CD4-positive, CD25-positive, alpha-beta regulatory T cell (primary cell): ENCODE results near the gene SORCS2. TPM values are rescaled to one million over a fixed set of nuclear protein-coding genes. Genes with fewer than 3 reads are reported as not detected.
A peak's percentile ranks its signal among the peaks of the same experiment; 100 is the strongest.

Experiments
- ATAC-seq, 2 donors: fragments of 150-1000 bp; cut with Tn5 transposase; one replicate each; pipeline ENCODE4 v1.10.0; 2021; ENCODE audit warnings: low read depth in 2 of 2, moderate number of reproducible peaks in 2 of 2, moderate library complexity in 1 of 2
- DNase-seq, 3 donors: peaks; one replicate each; pipeline versions ENCODE4 v3.0.0 to v3.0.0-alpha.2; 2012 to 2022; ENCODE audit warnings: mixed read lengths in 1 of 3
- H3K27ac ChIP-seq: one replicate; pipeline ENCODE4 v1.7.0; 2013; ENCODE audit warnings: mild to moderate bottlenecking, low read length; ENCODE audit not compliant: insufficient read depth, poor library complexity, severe bottlenecking
- H3K27me3 ChIP-seq: one replicate; pipeline ENCODE4 v1.7.0; 2013; ENCODE audit warnings: low read length; ENCODE audit not compliant: control insufficient read depth, insufficient read depth
- H3K36me3 ChIP-seq: one replicate; pipeline ENCODE4 v1.7.0; 2013; ENCODE audit warnings: mild to moderate bottlenecking, low read length, moderate library complexity; ENCODE audit not compliant: control insufficient read depth, insufficient read depth
- H3K4me1 ChIP-seq: 2 replicates; pipeline ENCODE4 v1.7.0; 2013; ENCODE audit warnings: mild to moderate bottlenecking, low read length; ENCODE audit not compliant: insufficient read depth, control insufficient read depth, poor library complexity, severe bottlenecking
- H3K4me3 ChIP-seq: one replicate; pipeline ENCODE4 v1.7.0; 2013; ENCODE audit warnings: low read depth, mild to moderate bottlenecking, low read length, moderate library complexity
- H3K9me3 ChIP-seq, 2 experiments: 1 replicate in 1 of 2; 2 replicates in 1 of 2; pipeline ENCODE4 v1.7.0; 2013; ENCODE audit warnings: low read length in 2 of 2, mild to moderate bottlenecking in 1 of 2, moderate library complexity in 1 of 2; ENCODE audit not compliant: control insufficient read depth in 2 of 2
- H3K27ac Mint-ChIP-seq, 3 donors: one replicate each; pipeline ENCODE4 v1.8.0; 2020 to 2022; ENCODE audit warnings: mild to moderate bottlenecking in 3 of 3, mixed read lengths in 3 of 3, moderate library complexity in 2 of 3
- H3K27me3 Mint-ChIP-seq: one replicate; pipeline ENCODE4 v1.8.0; 2022; ENCODE audit warnings: mild to moderate bottlenecking, mixed read lengths
- H3K36me3 Mint-ChIP-seq: one replicate; pipeline ENCODE4 v1.8.0; 2020; ENCODE audit warnings: mixed read lengths
- H3K4me1 Mint-ChIP-seq, 4 donors: one replicate each; pipeline ENCODE4 v1.8.0; 2020 to 2022; ENCODE audit warnings: mixed read lengths in 4 of 4, mild to moderate bottlenecking in 1 of 4
- H3K4me3 Mint-ChIP-seq, 4 donors: one replicate each; pipeline ENCODE4 v1.8.0; 2020 to 2022; ENCODE audit warnings: mild to moderate bottlenecking in 4 of 4, mixed read lengths in 4 of 4, moderate library complexity in 3 of 4
- H3K9me3 Mint-ChIP-seq, 7 donors: one replicate each; pipeline ENCODE4 v1.8.0; 2020 to 2022; ENCODE audit warnings: mixed read lengths in 7 of 7, mild to moderate bottlenecking in 3 of 7, moderate library complexity in 2 of 7
- polyA plus RNA-seq, 4 donors: library from polyadenylated mRNA; unstranded; fragments of 300-500 nt; fragmentation: Illumina TruSeq; gene quantifications; one replicate each; pipeline ENCODE4 v1.2.3, GENCODE V29; 2021
- total RNA-seq: library from RNA; stranded (reverse); gene quantifications from one replicate; pipeline ENCODE4 v1.2.3, GENCODE V29; 2022

SORCS2 gene
- total and polyA plus RNA-seq, 5 donors from 2014 or later = not detected

GRCh38 chr4:7771541-7772507 lies 579.5 kb downstream of the SORCS2 start:
- ATAC-seq = no peak

GRCh38 chr4:7772711-7773385 lies 580.5 kb downstream of the SORCS2 start:
- no peak overlapping the region for H3K27ac ChIP-seq
- peaks cover 8 to 30% (median 19%) of the 10 kb centered on the region in 4 donors for H3K4me1 Mint-ChIP-seq
- H3K4me3 Mint-ChIP-seq = no peak overlapping the region

More at GRCh38 chr4:7771541-7772507, 579.5 kb downstream of the SORCS2 start:
- H3K27me3 Mint-ChIP-seq = no peaks in the 10 kb centered on the region
- H3K4me3 ChIP-seq = no peak overlapping the region
- H3K27ac Mint-ChIP-seq = peak overlapping the region in 2 of 3 donors; percentile 36 to 84
- H3K36me3 Mint-ChIP-seq = peaks cover 18% of the 10 kb centered on the region
- H3K36me3 ChIP-seq = peaks cover 9% of the 10 kb centered on the region
- H3K4me1 Mint-ChIP-seq = peaks cover 8 to 27% (median 19%) of the 10 kb centered on the region in 4 donors
- peak overlapping the region in 1 of 4 donors; percentile 52 for H3K4me3 Mint-ChIP-seq
- peaks cover 13% of the 10 kb centered on the region for H3K4me1 ChIP-seq
- H3K27me3 ChIP-seq = no peaks in the 10 kb centered on the region
- H3K9me3 Mint-ChIP-seq = no peaks in the 10 kb centered on the region
- no peak for DNase-seq
- H3K9me3 ChIP-seq = no peaks in the 10 kb centered on the region
- peak overlapping the region; percentile 6 for H3K27ac ChIP-seq

GRCh38 chr4:7773401-7774180 lies 581.3 kb downstream of the SORCS2 start:
- no peaks in the 10 kb centered on the region for H3K27me3 ChIP-seq
- Mint-ChIP-seq H3K27ac (no peak overlapping the region), H3K4me3 (no peak overlapping the region), H3K27me3 (no peaks in the 10 kb centered on the region), H3K9me3 (no peaks in the 10 kb centered on the region), H3K36me3 (peaks cover 26% of the 10 kb centered on the region), H3K4me1 (peaks cover 8 to 34% (median 19%) of the 10 kb centered on the region in 4 donors)
- H3K4me3 ChIP-seq = no peak overlapping the region
- ATAC-seq = no peak
- H3K36me3 ChIP-seq = peaks cover 9% of the 10 kb centered on the region
- H3K4me1 ChIP-seq = peaks cover 13% of the 10 kb centered on the region
- H3K27ac ChIP-seq = no peak overlapping the region
- DNase-seq = no peak
- no peaks in the 10 kb centered on the region for H3K9me3 ChIP-seq

More at GRCh38 chr4:7772711-7773385, 580.5 kb downstream of the SORCS2 start:
- Histone ChIP-seq H3K36me3 (peaks cover 9% of the 10 kb centered on the region), H3K27me3 (no peaks in the 10 kb centered on the region), H3K9me3 (no peaks in the 10 kb centered on the region), H3K4me1 (peaks cover 13% of the 10 kb centered on the region), H3K4me3 (no peak overlapping the region)
- Mint-ChIP-seq H3K9me3 (no peaks in the 10 kb centered on the region), H3K36me3 (peaks cover 21% of the 10 kb centered on the region), H3K27me3 (no peaks in the 10 kb centered on the region), H3K27ac (peak overlapping the region in 1 of 3 donors; percentile 65)
- DNase-seq (no peak), ATAC-seq (no peak)

GRCh38 chr4:7774301-7775294 lies 582.3 kb downstream of the SORCS2 start:
- Mint-ChIP-seq H3K4me3 (no peak overlapping the region), H3K36me3 (peaks cover 26% of the 10 kb centered on the region), H3K27ac (no peak overlapping the region), H3K4me1 (peaks cover 8 to 41% (median 23%) of the 10 kb centered on the region in 4 donors), H3K27me3 (no peaks in the 10 kb centered on the region), H3K9me3 (no peaks in the 10 kb centered on the region)
- H3K36me3 ChIP-seq = peaks cover 9% of the 10 kb centered on the region
- H3K27me3 ChIP-seq = no peaks in the 10 kb centered on the region
- no peak overlapping the region for H3K4me3 ChIP-seq
- DNase-seq (no peak), ATAC-seq (no peak)
- H3K4me1 ChIP-seq = peaks cover 13% of the 10 kb centered on the region
- no peaks in the 10 kb centered on the region for H3K9me3 ChIP-seq
- no peak overlapping the region for H3K27ac ChIP-seq

GRCh38 chr4:7775396-7775795 lies 583.1 kb downstream of the SORCS2 start:
- Mint-ChIP-seq H3K27ac (no peak overlapping the region), H3K36me3 (peaks cover 26% of the 10 kb centered on the region), H3K4me1 (peaks cover 8 to 37% (median 20%) of the 10 kb centered on the region in 4 donors)

GRCh38 chr4:7777017-7777710 lies 584.8 kb downstream of the SORCS2 start:
- Histone ChIP-seq H3K9me3 (no peaks in the 10 kb centered on the region), H3K4me3 (no peak overlapping the region), H3K27ac (no peak overlapping the region), H3K4me1 (peaks cover 11% of the 10 kb centered on the region), H3K36me3 (peaks cover 8% of the 10 kb centered on the region), H3K27me3 (no peaks in the 10 kb centered on the region)
- peak overlapping the region in 1 of 3 donors; percentile 41 for H3K27ac Mint-ChIP-seq
- no peak for ATAC-seq
- no peak for DNase-seq
- no peaks in the 10 kb centered on the region for H3K9me3 Mint-ChIP-seq
- no peak overlapping the region for H3K4me3 Mint-ChIP-seq
- peaks cover 5 to 36% (median 25%) of the 10 kb centered on the region in 4 donors for H3K4me1 Mint-ChIP-seq
- no peaks in the 10 kb centered on the region for H3K27me3 Mint-ChIP-seq
- H3K36me3 Mint-ChIP-seq = peaks cover 18% of the 10 kb centered on the region

More at GRCh38 chr4:7775396-7775795, 583.1 kb downstream of the SORCS2 start:
- Histone ChIP-seq H3K27ac (no peak overlapping the region), H3K27me3 (no peaks in the 10 kb centered on the region), H3K4me3 (no peak overlapping the region), H3K9me3 (no peaks in the 10 kb centered on the region), H3K36me3 (peaks cover 9% of the 10 kb centered on the region), H3K4me1 (peaks cover 13% of the 10 kb centered on the region)
- ATAC-seq (no peak), DNase-seq (no peak)
- H3K27me3 Mint-ChIP-seq = no peaks in the 10 kb centered on the region
- no peaks in the 10 kb centered on the region for H3K9me3 Mint-ChIP-seq
- no peak overlapping the region for H3K4me3 Mint-ChIP-seq
